SK-MEL-5 (cell line): ENCODE results near the gene MSLN. TPM values are rescaled to one million over a fixed set of nuclear protein-coding genes. Genes with fewer than 3 reads are reported as not detected.

Experiments used
- DNase-seq: peaks from one replicate; pipeline ENCODE4 v3.0.0-alpha.2; 2016; ENCODE audit warnings: low read depth, low spot score
- in situ Hi-C: cut with HindIII; loops from 2 replicates; pipeline ENCODE4 v1.10.0; 2016; ENCODE audit warnings: low sequenced_read_pairs, high pct_unique_total_duplicates, low pct_unique_long_range_greater_than_20kb
- total RNA-seq: library from RNA; depleted of rRNA; stranded (reverse); fragments of >200 nt; shearing (Covaris generic); gene quantifications from 2 replicates; pipeline ENCODE4 v1.2.3, GENCODE V29; 2014

Gene MSLN
- total RNA-seq, 1 experiment from 2014 or later = not detected

- in situ Hi-C loops = no loop called here
- no peak for DNase-seq
These were observed 18.5 kb downstream of the MSLN start for GRCh38 chr16:778909-779527.

GRCh38 chr16:779561-779960 is 19.0 kb downstream of the MSLN start:
- in situ Hi-C loops = no loop called here

DNA sequence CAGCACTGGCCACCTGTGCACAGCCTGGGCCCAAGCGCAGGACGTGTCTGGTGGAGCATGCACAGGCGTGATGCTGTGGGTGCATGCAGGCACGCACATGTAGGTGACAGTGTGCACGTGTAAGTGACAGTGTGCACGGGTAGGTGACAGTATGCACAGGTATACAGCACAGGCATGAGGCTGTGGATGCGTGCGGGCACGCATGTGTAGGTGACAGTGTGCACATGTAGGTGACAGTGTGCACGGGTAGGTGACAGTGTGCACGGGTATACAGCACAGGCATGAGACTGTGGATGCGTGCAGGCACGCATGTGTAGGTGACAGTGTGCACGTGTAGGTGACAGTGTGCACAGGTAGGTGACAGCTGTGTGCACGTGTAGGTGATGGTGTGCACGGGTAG is 19.8 kb downstream of the MSLN start:
- in situ Hi-C loops = no loop called here
- DNase-seq = no peak

More at GRCh38 chr16:779561-779960, 19.0 kb downstream of the MSLN start:
- DNase-seq = no peak

DNA sequence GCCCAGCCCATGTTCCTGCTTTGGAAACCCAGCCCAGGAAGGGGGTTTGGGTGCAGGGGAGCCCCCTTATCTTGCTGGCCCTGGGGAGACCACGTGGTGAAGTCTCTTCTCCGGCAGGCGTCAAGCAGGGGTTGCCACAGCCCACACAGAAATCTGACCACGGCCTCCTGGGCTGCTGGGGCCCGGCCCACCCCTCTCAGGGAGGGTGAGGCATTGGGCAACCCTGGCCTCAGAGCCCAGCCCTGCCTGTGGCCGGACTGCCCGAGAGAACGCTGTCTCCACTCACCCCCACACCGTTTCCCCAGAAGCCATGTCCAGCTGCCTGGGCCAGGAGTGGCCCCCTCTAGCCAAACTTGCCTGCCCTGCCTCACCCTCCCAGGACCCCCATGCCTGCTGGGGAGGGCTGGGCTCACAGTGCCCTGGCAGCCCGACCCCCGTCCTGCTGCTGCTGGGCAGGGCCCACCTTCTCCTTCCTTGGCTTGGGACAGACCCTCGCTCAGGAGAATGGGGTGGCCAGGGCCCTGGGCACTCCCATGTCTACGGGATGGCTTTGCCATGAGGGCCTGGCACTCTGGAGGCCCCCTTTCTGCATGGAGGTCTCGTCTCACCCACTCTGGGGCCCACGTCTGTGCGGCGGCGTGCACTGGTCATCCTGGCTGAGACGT is 20.9 kb downstream of the MSLN start:
- DNase-seq = no peak
- in situ Hi-C loops = no loop called here

GRCh38 chr16:782258-782657 is 21.7 kb downstream of the MSLN start:
- in situ Hi-C loops = no loop called here
- DNase-seq = no peak

DNA sequence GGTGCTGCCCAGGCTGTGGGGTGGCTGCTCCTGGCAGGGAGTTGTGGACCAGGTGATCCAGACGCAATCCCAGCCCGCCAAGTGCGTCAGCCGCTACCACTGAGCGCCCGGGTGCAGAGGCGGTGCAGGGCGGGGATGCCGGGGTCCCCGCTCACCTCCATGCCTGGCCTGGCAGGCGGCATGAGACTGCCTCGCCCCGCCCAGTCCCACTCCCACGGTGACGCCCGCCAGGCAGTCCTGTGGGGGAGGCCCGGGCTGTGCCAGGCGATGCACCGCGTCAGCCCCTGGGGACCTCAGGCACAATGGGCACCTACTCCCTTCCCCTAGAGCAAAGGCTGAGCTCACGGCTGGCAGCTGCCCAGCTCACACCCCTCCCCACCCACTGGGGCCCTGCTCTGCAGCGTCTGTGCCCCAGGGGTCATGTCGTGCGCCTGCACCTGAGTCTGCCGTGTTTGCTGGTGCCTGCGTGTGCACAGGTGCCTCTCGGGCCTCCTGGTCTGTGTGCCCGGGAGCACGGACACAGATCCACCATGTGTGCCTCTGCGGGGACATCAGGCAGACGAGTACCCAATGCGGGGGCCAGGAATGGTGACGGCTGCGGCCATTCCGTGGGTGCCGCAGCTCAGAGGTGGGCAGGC is 22.4 kb downstream of the MSLN start:
- in situ Hi-C loops = no loop called here
- no peak for DNase-seq

DNA sequence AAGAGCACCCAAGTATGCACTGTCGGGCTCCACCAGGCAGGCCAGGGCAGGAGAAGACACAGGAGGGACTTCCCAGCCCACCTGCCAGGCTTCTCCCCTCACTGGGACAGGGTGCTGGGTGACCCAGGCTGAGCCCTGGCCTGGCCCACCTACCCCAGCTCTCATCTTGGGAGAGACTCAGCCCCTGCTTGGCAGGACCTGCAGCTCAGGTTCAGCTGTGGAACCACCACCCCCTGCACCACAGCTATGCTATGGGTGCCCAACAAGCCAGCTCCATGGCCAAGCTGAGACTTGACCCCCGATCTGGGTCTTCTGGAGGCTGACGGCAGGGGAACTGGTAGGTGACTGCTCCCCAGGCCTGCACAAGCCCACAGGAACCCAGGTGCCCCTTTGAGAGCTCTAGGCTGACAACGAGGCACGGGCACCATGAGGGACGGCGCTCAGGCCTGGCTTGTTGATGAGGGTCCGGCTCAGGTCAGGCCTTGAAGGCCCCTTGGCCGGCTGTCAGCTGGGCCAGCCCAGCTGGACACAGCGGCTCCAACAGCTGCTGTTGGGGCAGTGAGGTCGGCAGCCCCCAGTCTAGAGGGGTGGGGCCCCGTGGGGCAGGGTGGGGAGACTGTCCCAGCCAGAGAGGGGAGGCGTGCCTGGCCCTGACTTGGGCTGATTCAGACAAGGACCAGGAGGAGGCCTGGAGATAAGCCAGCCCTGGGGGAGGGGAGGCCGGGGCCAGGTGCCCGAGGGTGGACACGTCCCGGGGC is 23.0 kb downstream of the MSLN start:
- no peak for DNase-seq
- in situ Hi-C loops = no loop called here

DNA sequence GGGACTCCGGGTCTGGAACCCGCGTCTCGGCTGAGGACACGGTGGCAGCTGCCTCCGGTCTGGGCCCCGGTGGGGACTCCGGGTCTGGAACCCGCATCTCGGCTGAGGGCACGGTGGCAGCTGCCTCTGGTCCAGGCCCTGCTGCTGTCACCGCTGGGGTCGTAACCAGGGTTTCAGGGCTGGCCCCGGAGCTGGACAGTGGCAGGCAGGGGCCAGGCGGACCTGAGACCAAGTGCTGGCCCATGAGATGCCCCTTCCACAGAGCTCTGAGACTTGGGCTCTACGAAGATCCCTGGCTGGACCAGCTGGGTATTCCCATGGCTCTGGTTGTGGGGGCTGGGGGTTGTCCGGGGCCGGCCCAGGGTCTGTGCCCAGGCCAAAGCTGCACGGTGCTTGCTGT is 23.9 kb downstream of the MSLN start:
- DNase-seq = no peak
- in situ Hi-C loops = no loop called here

- peak; percentile 67 for DNase-seq
- in situ Hi-C loops = no loop called here
These were observed 25.3 kb downstream of the MSLN start for GRCh38 chr16:785563-786535.

DNA sequence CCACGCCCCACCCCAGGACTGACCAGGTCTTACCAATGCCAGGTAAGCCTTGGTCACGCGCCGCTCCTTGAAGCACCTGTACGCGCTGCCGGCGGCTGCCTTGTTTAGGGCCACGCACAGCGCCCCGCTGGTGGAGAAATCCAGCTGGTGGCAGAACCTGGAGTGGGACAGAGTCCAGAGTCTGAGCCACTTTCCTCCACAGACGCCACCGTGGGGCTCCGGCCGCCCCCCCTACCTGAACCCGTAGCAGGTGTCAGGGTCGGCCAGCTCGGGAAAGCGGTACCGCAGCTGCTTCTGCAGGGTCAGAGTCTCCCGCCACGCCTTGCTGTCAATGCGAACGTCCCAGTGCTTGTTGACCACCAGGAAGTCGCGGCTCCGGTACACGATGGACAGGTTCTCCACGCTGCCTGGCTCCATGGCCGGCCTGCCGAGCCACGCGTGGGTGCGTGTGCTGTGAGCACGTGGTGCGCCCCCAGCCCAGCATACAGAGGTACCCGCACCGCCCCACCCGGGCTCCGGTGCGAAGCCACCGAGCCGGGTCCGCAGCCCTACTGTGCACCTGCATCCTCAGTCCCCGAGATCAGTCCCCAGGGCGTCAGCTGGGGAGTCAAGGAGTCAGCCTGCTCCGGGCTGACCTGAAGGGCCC is 26.9 kb downstream of the MSLN start:
- no peak for DNase-seq
- in situ Hi-C loops = no loop called here

DNA sequence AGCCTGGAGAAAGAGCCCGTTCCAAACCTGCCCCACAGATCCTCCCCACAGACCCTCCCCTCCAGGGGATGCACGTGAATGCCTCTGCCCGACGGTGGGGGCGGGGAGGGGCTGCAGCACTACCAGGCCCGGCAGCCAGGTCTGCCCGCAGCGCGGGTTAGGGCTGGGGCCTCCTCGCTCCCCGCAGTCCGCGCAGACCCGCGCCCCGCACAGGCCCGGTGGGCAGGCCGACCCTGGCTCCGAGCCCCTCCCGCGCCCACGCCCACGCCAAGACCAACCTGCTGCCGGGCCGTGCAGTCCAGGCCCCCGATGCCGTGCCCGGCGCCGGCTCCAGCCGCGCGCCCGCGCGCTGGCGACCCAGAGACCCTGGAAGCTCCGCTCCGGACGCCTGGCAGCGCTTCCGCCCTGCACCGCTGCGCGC is 27.5 kb downstream of the MSLN start, which contains the start of gene RPUSD1:
Gene RPUSD1 (minus strand): TSS at position 404 of the 421 bp plus-strand sequence. CDS start 644 bp downstream, outside the sequence.
- in situ Hi-C loops = no loop called here

DNA sequence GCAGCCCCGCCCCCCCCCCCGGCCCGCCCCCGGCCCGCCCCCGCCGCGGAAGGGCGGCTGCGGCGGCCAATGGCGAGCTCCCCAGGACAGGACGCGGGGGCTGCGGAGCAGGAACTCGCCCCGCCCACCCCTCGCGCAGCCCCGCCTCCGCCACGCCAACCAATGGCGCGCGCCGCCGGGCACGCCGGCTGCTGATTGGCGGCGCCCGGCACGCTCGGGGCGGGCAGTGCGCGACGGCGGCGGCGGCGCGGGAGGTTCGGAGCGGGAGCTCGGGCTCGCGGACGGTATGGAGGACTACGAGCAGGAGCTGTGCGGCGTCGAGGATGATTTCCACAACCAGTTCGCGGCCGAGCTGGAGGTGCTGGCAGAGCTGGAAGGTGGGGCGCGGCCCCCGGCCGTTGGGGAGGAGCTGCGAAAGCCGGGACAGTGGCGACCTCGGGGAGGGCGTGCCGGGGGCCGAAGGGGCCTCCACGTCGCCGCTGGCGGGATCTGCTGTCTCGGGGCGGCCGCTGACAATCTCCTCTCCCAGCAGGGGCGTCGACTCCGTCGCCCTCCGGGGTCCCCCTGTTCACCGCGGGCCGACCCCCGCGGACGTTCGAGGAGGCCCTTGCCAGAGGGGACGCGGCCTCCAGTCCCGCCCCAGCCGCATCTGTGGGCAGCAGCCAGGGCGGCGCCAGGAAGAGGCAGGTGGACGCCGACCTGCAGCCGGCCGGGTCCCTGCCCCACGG is 28.0 kb downstream of the MSLN start, which contains the start of gene CHTF18:
Gene CHTF18 (plus strand): TSS at position 222 of the 728 bp plus-strand sequence. CDS start 65 bp downstream, at position 287.
- peak; percentile 85 for DNase-seq
- in situ Hi-C loops = no loop called here

More for the DNA sequence above, 27.5 kb downstream of the MSLN start, which contains the start of gene RPUSD1:
- DNase-seq = no peak

DNA sequence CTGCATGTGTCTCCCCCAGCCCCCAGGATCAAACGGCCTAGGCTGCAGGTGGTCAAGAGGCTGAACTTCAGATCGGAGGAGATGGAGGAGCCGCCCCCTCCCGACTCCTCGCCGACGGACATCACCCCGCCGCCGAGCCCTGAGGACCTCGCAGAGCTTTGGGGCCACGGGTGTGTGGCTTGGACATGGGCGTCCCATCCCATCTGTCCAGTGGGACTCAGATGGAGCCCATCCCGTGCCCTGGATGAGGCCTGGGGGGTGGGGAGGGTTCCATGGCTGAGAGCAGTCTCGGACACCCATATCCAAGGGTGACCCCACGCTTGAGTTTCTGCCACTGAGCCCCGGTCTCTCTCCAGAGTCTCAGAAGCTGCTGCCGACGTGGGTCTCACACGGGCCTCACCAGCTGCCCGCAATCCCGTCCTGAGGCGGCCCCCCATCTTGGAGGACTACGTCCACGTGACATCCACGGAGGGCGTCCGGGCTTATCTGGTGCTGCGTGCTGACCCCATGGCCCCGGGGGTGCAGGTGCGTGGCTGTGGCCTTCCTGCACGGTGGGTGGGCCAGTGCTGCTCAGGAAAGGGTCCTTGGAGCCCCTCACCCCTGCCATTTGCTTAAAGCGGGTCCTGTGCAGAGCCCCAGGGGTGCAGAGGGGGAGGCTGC is 28.8 kb downstream of the MSLN start:
- in situ Hi-C loops = no loop called here
- DNase-seq = no peak

DNA sequence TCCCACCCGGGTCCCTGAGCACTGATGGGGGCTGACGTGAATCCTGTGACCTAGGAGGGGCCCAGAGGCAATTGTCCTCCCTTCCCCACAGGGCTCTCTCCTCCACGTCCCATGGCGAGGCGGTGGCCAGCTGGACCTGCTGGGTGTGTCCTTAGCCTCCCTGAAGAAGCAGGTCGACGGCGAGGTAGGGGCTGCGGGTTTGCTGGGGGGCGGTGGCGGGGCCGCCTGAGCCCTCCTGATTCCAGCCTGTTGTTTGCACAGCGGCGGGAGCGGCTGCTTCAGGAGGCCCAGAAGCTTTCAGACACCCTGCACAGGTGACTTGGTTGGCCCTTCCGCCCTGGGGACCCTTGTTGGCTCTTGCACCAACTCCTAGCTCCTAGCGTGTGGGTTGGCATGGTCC is 29.6 kb downstream of the MSLN start:
- in situ Hi-C loops = no loop called here
- no peak for DNase-seq

GRCh38 chr16:791131-791530 is 30.6 kb downstream of the MSLN start:
- no peak for DNase-seq
- in situ Hi-C loops = no loop called here
